HepG2 (cell line): ENCODE data around the gene QPCT.

Source experiments
- BRD4 ChIP-seq: sonication (generic); formaldehyde crosslinking; IDR thresholded peaks from 2 replicates; pipeline ENCODE4 v1.4.0; 2020; ENCODE audit warnings: missing genetic modification reagents
- HNRNPK ChIP-seq: fragments of 200-400 bp; formaldehyde crosslinking; IDR thresholded peaks from 2 replicates; pipeline ENCODE4 v1.6.1; 2018; ENCODE audit warnings: low read length, low read depth, moderate library complexity, mild to moderate bottlenecking; ENCODE audit not compliant: poor library complexity, severe bottlenecking
- HNRNPUL1 ChIP-seq: fragments of 200-400 bp; formaldehyde crosslinking; IDR thresholded peaks from 2 replicates; pipeline ENCODE4 v1.6.1; 2017; ENCODE audit warnings: low read depth, mild to moderate bottlenecking, low read length, moderate library complexity
- KAT2B ChIP-seq: fragments of 150-350 bp; IDR thresholded peaks from 2 replicates; pipeline ENCODE4 v1.6.1; 2014; ENCODE audit warnings: low read depth, low read length, borderline replicate concordance
- POLR2A ChIP-seq, 2 experiments: IDR thresholded peaks; 2 replicates each; pipeline ENCODE4 v1.6.1; 2011; ENCODE audit warnings: low read depth in 2 of 2, low read length in 2 of 2, mild to moderate bottlenecking in 1 of 2, moderate library complexity in 1 of 2; ENCODE audit not compliant: insufficient read depth in 1 of 2
- POLR2AphosphoS5 ChIP-seq: IDR thresholded peaks from 2 replicates; pipeline ENCODE4 v1.6.1; 2012; ENCODE audit warnings: low read depth, low read length
- TAF1 ChIP-seq: sonication (generic); formaldehyde crosslinking; IDR thresholded peaks from 2 replicates; pipeline ENCODE4 v1.4.0; 2020; ENCODE audit warnings: missing genetic modification reagents
- TF ChIP-seq, protein P1 (sequence below): sonication (generic); formaldehyde crosslinking; IDR thresholded peaks from 2 replicates; pipeline ENCODE4 v1.5.0; 2020; ENCODE audit warnings: mild to moderate bottlenecking, missing genetic modification reagents, moderate library complexity
- TF ChIP-seq, protein P2 (sequence below): sonication (generic); formaldehyde crosslinking; IDR thresholded peaks from 2 replicates; pipeline ENCODE4 v1.8.1; 2023; ENCODE audit warnings: mild to moderate bottlenecking, moderate library complexity, missing genetic modification reagents

DNA sequence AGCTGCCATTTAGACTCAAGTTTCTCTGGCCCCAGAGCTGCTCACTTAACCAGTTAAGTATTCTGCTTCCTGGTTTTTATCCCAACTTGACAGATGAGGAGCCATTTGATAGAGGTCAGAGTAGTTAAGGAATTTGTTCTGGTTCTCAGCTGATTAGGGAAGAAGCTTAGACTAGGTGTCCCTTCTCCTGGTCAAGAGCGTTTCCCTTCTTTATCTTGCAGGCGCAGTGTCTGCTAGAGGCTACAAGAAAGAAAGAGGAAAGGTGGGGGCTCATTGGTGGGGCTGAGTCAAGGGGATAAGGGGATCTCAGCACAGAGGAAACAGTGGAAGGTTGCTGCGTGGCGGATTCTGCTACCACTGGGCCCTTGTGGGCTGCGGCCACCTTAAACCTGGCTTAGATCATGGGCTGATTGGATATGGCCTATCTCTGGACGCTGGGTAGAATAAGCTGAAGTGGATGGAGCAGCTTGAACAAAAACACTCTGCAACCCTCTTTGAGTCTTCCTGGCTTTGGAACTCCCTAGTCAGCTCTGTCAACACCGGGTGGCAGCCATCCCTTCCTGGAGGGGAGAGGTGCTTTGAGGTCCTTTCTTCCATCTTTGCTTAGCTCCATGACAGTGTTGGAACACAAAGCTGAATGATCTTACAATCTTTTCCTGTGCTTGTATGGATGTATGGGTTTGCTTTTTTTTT is 70.8 kb downstream of the QPCT start:
- no peak for TF ChIP-seq TAF1 (CRISPR knock-in tag)
- no peak for TF ChIP-seq POLR2AphosphoS5
- TF ChIP-seq, protein P1, sequence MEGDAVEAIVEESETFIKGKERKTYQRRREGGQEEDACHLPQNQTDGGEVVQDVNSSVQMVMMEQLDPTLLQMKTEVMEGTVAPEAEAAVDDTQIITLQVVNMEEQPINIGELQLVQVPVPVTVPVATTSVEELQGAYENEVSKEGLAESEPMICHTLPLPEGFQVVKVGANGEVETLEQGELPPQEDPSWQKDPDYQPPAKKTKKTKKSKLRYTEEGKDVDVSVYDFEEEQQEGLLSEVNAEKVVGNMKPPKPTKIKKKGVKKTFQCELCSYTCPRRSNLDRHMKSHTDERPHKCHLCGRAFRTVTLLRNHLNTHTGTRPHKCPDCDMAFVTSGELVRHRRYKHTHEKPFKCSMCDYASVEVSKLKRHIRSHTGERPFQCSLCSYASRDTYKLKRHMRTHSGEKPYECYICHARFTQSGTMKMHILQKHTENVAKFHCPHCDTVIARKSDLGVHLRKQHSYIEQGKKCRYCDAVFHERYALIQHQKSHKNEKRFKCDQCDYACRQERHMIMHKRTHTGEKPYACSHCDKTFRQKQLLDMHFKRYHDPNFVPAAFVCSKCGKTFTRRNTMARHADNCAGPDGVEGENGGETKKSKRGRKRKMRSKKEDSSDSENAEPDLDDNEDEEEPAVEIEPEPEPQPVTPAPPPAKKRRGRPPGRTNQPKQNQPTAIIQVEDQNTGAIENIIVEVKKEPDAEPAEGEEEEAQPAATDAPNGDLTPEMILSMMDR (CRISPR knock-in tag) = no peak
- TF ChIP-seq KAT2B = no peak
- TF ChIP-seq, protein P2, sequence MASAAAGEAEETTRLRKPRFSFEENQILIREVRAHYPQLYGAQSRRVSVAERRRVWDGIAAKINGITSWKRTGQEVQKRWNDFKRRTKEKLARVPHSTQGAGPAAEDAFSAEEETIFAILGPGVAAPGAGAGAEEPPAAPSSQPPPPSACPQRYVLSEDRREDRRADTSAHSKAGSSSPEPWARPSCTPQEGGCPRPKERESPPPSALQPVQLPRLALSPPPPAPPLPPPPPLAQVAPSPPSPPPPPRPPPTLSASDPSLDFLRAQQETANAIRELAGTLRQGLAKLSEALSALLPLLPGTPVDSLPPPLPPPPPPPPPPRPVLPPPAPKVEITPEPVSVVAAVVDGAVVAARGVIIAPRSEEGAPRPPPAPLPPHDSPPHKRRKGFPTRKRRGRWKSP (CRISPR knock-in tag) = no peak
- TF ChIP-seq BRD4 (CRISPR knock-in tag) = no peak
- no peak for TF ChIP-seq HNRNPK
- no peak for TF ChIP-seq POLR2A (IDR thresholded peaks at IDR 0.05; ENCODE audit: insufficient read depth in 1 of 2, low read depth in 2 of 2, low read length in 2 of 2)
- TF ChIP-seq HNRNPUL1 = no peak
